22Rv1 (cell line): Measurements from ENCODE around the gene CCDC177.

Experiments
- H3K27ac ChIP-seq: fragments of 450-650 bp; 2 replicates; pipeline ENCODE4 v1.5.1; 2017
- CTCF ChIP-seq: fragments of 450-650 bp; IDR thresholded peaks from 2 replicates; pipeline ENCODE4 v1.5.1; 2017; ENCODE audit warnings: mild to moderate bottlenecking
- ZFX ChIP-seq: fragments of 450-650 bp; IDR thresholded peaks from 2 replicates; pipeline ENCODE4 v1.6.1; 2017; ENCODE audit warnings: antibody characterized with exemption, borderline replicate concordance

CCDC177 gene

DNA sequence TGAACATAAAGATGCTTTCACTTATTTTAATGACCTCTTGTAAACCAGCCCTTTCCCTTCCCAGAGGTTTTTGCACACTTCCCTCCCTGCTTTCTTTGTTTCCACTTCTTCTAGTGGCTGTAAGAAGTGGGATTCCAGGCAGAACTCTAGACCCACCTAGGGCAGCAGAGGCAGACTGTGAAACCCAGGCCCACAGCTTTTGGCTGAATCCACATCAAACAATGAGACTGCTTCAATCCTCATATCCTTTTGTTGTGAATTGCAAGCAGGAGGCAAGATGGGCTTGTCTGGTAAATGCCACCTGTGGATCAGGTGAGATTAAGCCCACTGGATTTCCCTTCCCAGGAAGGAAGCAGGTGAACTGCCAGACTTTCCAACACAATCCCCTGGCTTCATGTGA is 12.8 kb downstream of the CCDC177 start:
- no peak for TF ChIP-seq ZFX
- no peak for TF ChIP-seq CTCF
- no peak overlapping the region for H3K27ac ChIP-seq

DNA sequence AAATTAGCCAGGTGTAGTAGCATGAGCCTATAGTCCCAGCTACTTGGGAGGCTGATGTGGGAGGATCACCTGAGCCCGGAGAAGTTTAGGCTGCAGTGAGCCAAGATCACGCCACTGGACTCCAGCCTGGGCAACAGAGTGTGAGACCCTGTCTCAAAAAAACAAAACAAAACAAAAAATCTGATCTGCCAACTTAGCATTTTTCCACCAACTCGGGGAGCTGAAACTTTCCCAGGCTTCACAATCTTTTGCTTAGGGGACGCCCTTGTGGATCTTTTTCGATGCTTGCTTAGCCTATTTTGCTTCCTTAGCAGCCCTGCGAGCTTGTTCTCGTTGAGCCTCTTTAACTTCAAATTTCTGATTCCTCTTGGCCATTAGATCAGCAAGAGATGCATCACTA is 13.8 kb downstream of the CCDC177 start:
- no peak for TF ChIP-seq ZFX
- TF ChIP-seq CTCF, result no peak
- H3K27ac ChIP-seq, result no peak overlapping the region

DNA sequence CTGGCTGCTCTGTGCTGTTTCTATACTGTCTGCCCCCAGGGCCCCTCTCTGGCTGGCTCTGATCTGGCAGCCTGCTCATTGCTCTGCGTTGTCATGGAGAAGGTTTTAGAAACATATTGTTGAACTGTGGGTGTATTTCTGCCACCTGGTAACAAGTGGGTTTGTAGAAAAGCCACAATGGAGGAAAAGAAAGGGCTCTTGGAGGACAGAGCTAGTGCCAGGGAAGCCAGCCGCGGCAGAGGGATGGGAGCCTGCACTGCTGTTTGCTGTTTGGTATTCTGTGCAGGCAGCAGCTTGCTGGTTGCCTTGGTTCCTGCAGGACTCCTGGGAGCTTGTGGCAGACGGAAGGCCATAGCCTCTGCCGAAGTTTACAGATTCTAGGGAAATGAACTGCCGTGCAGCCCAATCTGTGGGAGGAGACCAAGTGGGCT is 15.1 kb downstream of the CCDC177 start:
- no peak overlapping the region for H3K27ac ChIP-seq
- TF ChIP-seq CTCF (no peak), ZFX (no peak)

DNA sequence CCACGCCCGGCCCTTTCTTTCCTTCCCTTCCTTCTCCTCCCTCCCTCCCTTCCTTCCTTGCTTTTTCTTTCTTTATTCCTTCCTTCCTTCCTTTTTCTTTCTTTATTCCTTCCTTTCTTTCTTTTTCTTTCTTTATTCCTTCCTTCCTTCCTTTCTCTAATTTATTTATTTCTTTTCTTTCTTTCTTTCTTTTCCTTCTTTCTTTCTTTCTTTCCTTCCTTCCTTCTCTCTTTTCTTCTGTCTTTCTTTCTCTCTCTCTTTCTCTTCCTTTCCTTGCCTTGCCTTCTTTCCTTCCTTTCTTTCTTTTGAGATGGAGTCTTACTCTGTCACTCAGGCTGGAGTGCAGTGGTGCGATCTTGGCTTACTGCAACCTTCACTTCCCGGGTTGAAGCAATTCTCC is 15.9 kb downstream of the CCDC177 start:
- no peak for TF ChIP-seq ZFX
- H3K27ac ChIP-seq, result no peak overlapping the region

DNA sequence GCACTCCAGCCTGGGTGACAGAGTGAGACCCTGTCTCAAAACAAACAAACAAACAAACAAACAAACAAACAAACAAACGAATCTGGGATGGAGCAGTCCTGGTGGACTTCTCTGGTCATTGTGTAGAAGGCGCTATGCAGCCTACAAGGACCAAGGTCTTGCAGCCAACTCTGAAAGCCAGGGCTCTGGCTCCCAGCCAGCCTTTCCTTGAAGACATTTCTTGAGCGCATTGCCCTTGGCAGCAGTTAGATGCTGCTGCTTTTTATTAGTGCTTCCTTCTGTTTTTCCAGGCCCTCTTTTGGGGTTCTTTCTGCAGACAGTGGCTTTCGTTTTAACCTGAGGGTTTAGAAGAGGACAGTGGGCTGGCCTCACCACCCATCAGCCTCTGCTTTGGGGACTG is 20.2 kb downstream of the CCDC177 start:
- TF ChIP-seq ZFX, result no peak
- no peak for TF ChIP-seq CTCF
- no peak overlapping the region for H3K27ac ChIP-seq

- H3K27ac ChIP-seq, result no peak overlapping the region
- TF ChIP-seq ZFX (no peak), CTCF (no peak)
Observed at GRCh38 chr14:69553252-69553651, 21.4 kb downstream of the CCDC177 start.

GRCh38 chr14:69551511-69551910 is 23.2 kb downstream of the CCDC177 start:
- no peak for TF ChIP-seq CTCF
- H3K27ac ChIP-seq, result no peak overlapping the region

- H3K27ac ChIP-seq, result no peak overlapping the region
- TF ChIP-seq ZFX, result no peak
- no peak for TF ChIP-seq CTCF
Observed at GRCh38 chr14:69548566-69548965, 26.1 kb downstream of the CCDC177 start.
